Measurements from ENCODE around the gene ZFR. TPM values are rescaled to one million over a fixed set of nuclear protein-coding genes. Genes with fewer than 3 reads are reported as not detected.

ZFR gene
- total and polyA plus RNA-seq, 7 donors, result 25.8 to 99.9 (median 71.8) TPM

- 87 to 90% methylated on average over 3 of the region's 3 CpGs for WGBS, 2 donors
- Histone ChIP-seq H3K36me3 (no peaks in the 10 kb centered on the region), H3K4me3 (no peak overlapping the region), H3K27ac (no peak overlapping the region), H3K27me3 (no peaks in the 10 kb centered on the region), H3K9me3 (no peaks in the 10 kb centered on the region), H3K4me1 (peaks cover 0 to 8% (median 1%) of the 10 kb centered on the region in 4 donors)
- DNase-seq, result no peak
- TF ChIP-seq EP300 (IDR thresholded peaks at IDR 0.05) (no peak), POLR2AphosphoS5 (IDR thresholded peaks at IDR 0.05) (no peak), POLR2A (IDR thresholded peaks at IDR 0.05) (no peak), CTCF (IDR thresholded peaks at IDR 0.05) (no peak)
- intact Hi-C loops (cut with DNase I), result no loop called here
These were observed 42.5 kb upstream of the ZFR start for GRCh38 chr5:32487008-32487407.

- 29 to 61% methylated on average over 2 of the region's 2 CpGs for WGBS, 2 donors
- intact Hi-C loops (cut with DNase I), result no loop called here
- Histone ChIP-seq H3K36me3 (no peaks in the 10 kb centered on the region), H3K27ac (no peak overlapping the region), H3K4me1 (no peaks in the 10 kb centered on the region), H3K4me3 (no peak overlapping the region), H3K9me3 (no peaks in the 10 kb centered on the region), H3K27me3 (no peaks in the 10 kb centered on the region)
- TF ChIP-seq EP300 (IDR thresholded peaks at IDR 0.05) (no peak), CTCF (IDR thresholded peaks at IDR 0.05) (no peak), POLR2AphosphoS5 (IDR thresholded peaks at IDR 0.05) (no peak), POLR2A (IDR thresholded peaks at IDR 0.05) (no peak)
- no peak for DNase-seq
These were observed 37.7 kb upstream of the ZFR start for GRCh38 chr5:32482193-32482592.

- H3K4me3 ChIP-seq, result no peak overlapping the region
- intact Hi-C loops (cut with DNase I), result no loop called here
- TF ChIP-seq CTCF (IDR thresholded peaks at IDR 0.05) (no peak), POLR2AphosphoS5 (IDR thresholded peaks at IDR 0.05) (no peak), EP300 (IDR thresholded peaks at IDR 0.05) (no peak), POLR2A (IDR thresholded peaks at IDR 0.05) (no peak)
- no peak for DNase-seq
- WGBS, 2 donors, result 81% methylated on average over 4 of the region's 4 CpGs
- no peaks in the 10 kb centered on the region for H3K4me1 ChIP-seq
- no peaks in the 10 kb centered on the region for H3K36me3 ChIP-seq
- no peak overlapping the region for H3K27ac ChIP-seq
- H3K9me3 ChIP-seq, result no peaks in the 10 kb centered on the region
- no peaks in the 10 kb centered on the region for H3K27me3 ChIP-seq
These were observed 34.6 kb upstream of the ZFR start for GRCh38 chr5:32479096-32479495.

GRCh38 chr5:32476891-32477290 lies 32.4 kb upstream of the ZFR start:
- Histone ChIP-seq H3K4me3 (no peak overlapping the region), H3K27me3 (no peaks in the 10 kb centered on the region), H3K27ac (no peak overlapping the region), H3K36me3 (no peaks in the 10 kb centered on the region), H3K9me3 (no peaks in the 10 kb centered on the region), H3K4me1 (no peaks in the 10 kb centered on the region)
- DNase-seq, result no peak
- 80 to 86% methylated on average over 1 of the region's 1 CpG for WGBS, 2 donors
- TF ChIP-seq POLR2AphosphoS5 (IDR thresholded peaks at IDR 0.05) (no peak), EP300 (IDR thresholded peaks at IDR 0.05) (no peak), POLR2A (IDR thresholded peaks at IDR 0.05) (no peak), CTCF (IDR thresholded peaks at IDR 0.05) (no peak)
- intact Hi-C loops (cut with DNase I), result no loop called here

- no peaks in the 10 kb centered on the region for H3K4me1 ChIP-seq
- no peaks in the 10 kb centered on the region for H3K9me3 ChIP-seq
- no peaks in the 10 kb centered on the region for H3K27me3 ChIP-seq
- no peak overlapping the region for H3K4me3 ChIP-seq
- no peak overlapping the region for H3K27ac ChIP-seq
- TF ChIP-seq POLR2AphosphoS5 (IDR thresholded peaks at IDR 0.05), result no peak
- TF ChIP-seq CTCF (IDR thresholded peaks at IDR 0.05), result no peak
- TF ChIP-seq POLR2A (IDR thresholded peaks at IDR 0.05), result no peak
- TF ChIP-seq EP300 (IDR thresholded peaks at IDR 0.05), result no peak
- no peak for DNase-seq
- intact Hi-C loops (cut with DNase I), result no loop called here
- 75 to 81% methylated on average over 6 of the region's 6 CpGs for WGBS, 2 donors
- H3K36me3 ChIP-seq, result no peaks in the 10 kb centered on the region
These were observed 31.0 kb upstream of the ZFR start for GRCh38 chr5:32475334-32476097.
